Endothelial cell of umbilical vein (primary cell): ENCODE results near the gene CPHXL2. TPM values are rescaled to one million over a fixed set of nuclear protein-coding genes. Genes with fewer than 3 reads are reported as not detected.

Source experiments
- BruUV-seq: library from RNA; stranded (reverse); fragments of 400-500 nt; replicated peaks from 2 replicates; lab custom pipeline; 2021; lab: Mats Ljungman, UMichigan
- CTCF ChIA-PET: fragments of 300-600, 350-600 bp; sonication (Branson Sonifier 250); formaldehyde crosslinking; loops from one replicate; lab custom pipeline; 2021; ENCODE audit warnings: antibody characterized with exemption, inconsistent platforms; lab: Charles Lee
- POLR2A ChIA-PET: fragments of 300-600, 350-600 bp; sonication (Branson Sonifier 250); formaldehyde crosslinking; loops from one replicate; lab custom pipeline; 2021; ENCODE audit warnings: antibody characterized with exemption, inconsistent platforms; lab: Charles Lee
- DNase-seq: peaks from one replicate; pipeline ENCODE4 v3.0.0-alpha.2; 2011; ENCODE audit warnings: low read depth, low spot score
- FAIRE-seq: peaks from 2 replicates; lab custom pipeline; 2011; peaks lifted over from hg19 to GRCh38; lab: Jason Lieb, UNC
- H2AFZ ChIP-seq: 2 replicates; pipeline ENCODE4 v1.6.0; 2012; ENCODE audit warnings: low read depth, low read length, control low read depth, inconsistent platforms
- H3K27ac ChIP-seq: 2 replicates; pipeline ENCODE4 v1.5.1; 2011; ENCODE audit warnings: low read depth, mild to moderate bottlenecking, control low read depth, low read length, moderate library complexity; ENCODE audit not compliant: insufficient read depth
- H3K27me3 ChIP-seq, 2 experiments: 2 replicates each; pipeline versions ENCODE4 v1.6.0 to v1.6.1; 2011; ENCODE audit warnings: low read length in 2 of 2, mixed read lengths in 1 of 2; ENCODE audit not compliant: control insufficient read depth in 2 of 2, insufficient read depth in 2 of 2
- H3K36me3 ChIP-seq, 2 experiments: 2 replicates in 1 of 2; 3 replicates in 1 of 2; pipeline ENCODE4 v1.5.1; 2011; ENCODE audit warnings: low read length in 2 of 2, mild to moderate bottlenecking in 1 of 2, moderate library complexity in 1 of 2; ENCODE audit not compliant: control insufficient read depth in 2 of 2, insufficient read depth in 2 of 2; ENCODE audit errors: extremely low read depth in 1 of 2
- H3K4me1 ChIP-seq: 3 replicates; pipeline ENCODE4 v1.5.1; 2011; ENCODE audit warnings: mild to moderate bottlenecking, low read length; ENCODE audit not compliant: control insufficient read depth, insufficient read depth; ENCODE audit errors: extremely low read depth
- H3K4me2 ChIP-seq: 2 replicates; pipeline ENCODE4 v1.6.1; 2011; ENCODE audit warnings: low read length, control low read depth, mixed read lengths; ENCODE audit not compliant: insufficient read depth
- H3K4me3 ChIP-seq, 3 experiments: fragments of 200-600 bp in 1 of 3; sonication (generic), shearing (Covaris generic) in 1 of 3; replicated peaks in 1 of 3; 2 replicates each; pipeline ENCODE4 v1.5.1; 2011 to 2016; ENCODE audit warnings: control low read depth in 3 of 3, low read length in 3 of 3, mild to moderate bottlenecking in 2 of 3, inconsistent platforms in 1 of 3, low read depth in 1 of 3, moderate library complexity in 1 of 3; ENCODE audit not compliant: insufficient read depth in 1 of 3
- H3K79me2 ChIP-seq: 2 replicates; pipeline ENCODE4 v1.6.0; 2012; ENCODE audit warnings: low read length, inconsistent platforms; ENCODE audit not compliant: control insufficient read depth, insufficient read depth
- H3K9ac ChIP-seq: replicated peaks from 2 replicates; pipeline ENCODE3; 2011; ENCODE audit warnings: low read length, control low read depth; ENCODE audit not compliant: insufficient read depth; ENCODE audit errors: extremely low read depth
- H3K9me1 ChIP-seq: replicated peaks from 3 replicates; pipeline ENCODE4 v1.6.0; 2011; ENCODE audit warnings: mild to moderate bottlenecking, low read length; ENCODE audit not compliant: control insufficient read depth, insufficient read depth; ENCODE audit errors: extremely low read depth
- H3K9me3 ChIP-seq: replicated peaks from 2 replicates; pipeline ENCODE4 v1.5.1; 2012; ENCODE audit warnings: low read length, inconsistent platforms; ENCODE audit not compliant: control insufficient read depth, insufficient read depth
- H4K20me1 ChIP-seq: replicated peaks from 2 replicates; pipeline ENCODE3; 2011; ENCODE audit warnings: mild to moderate bottlenecking, low read length; ENCODE audit not compliant: control insufficient read depth, insufficient read depth; ENCODE audit errors: extremely low read depth
- FOS ChIP-seq: IDR thresholded peaks from 2 replicates; pipeline ENCODE4 v1.6.1; 2011; ENCODE audit warnings: mild to moderate bottlenecking, low read length, moderate library complexity, borderline replicate concordance; ENCODE audit not compliant: insufficient read depth
- GATA2 ChIP-seq: IDR thresholded peaks from 2 replicates; pipeline ENCODE4 v1.7.0; 2011; ENCODE audit warnings: low read depth, mild to moderate bottlenecking, moderate library complexity, mixed read lengths, low read length; ENCODE audit not compliant: insufficient read length, insufficient read depth
- MYC ChIP-seq: IDR thresholded peaks from one replicate; pipeline ENCODE4 v1.6.1; 2011; ENCODE audit warnings: mild to moderate bottlenecking, low read depth, low read length
- dilution Hi-C: fragments of 300-500 bp; cut with MboI; formaldehyde crosslinking; loops from one replicate; pipeline ENCODE4 v1.15.0; 2019; ENCODE audit warnings: low sequenced_read_pairs; ENCODE audit not compliant: extremely low pct_ligation_motif_present
- intact Hi-C: fragments of 100-400 bp; cut with micrococcal nuclease; formaldehyde crosslinking; loops from one replicate; pipeline ENCODE4 v1.10.0; 2022
- polyA plus RNA-seq, 4 experiments: library from polyadenylated mRNA; depleted of rRNA in 3 of 4; stranded (reverse) in 3 of 4; unstranded in 1 of 4; fragments of >200 nt; gene quantifications; 2 replicates each; pipeline versions ENCODE4 v1.2.1 to v1.2.3, GENCODE V29; 2011 to 2012; ENCODE audit warnings: missing spikeins in 1 of 4
- total RNA-seq: library from RNA; stranded (reverse); gene quantifications from 2 replicates; pipeline ENCODE4 v1.2.3, GENCODE V29; 2021

CPHXL2 gene
- total and polyA plus RNA-seq, 2 donors (not counting 3 experiments of a cell fraction or from before 2014, with no cell fraction given): not detected

DNA sequence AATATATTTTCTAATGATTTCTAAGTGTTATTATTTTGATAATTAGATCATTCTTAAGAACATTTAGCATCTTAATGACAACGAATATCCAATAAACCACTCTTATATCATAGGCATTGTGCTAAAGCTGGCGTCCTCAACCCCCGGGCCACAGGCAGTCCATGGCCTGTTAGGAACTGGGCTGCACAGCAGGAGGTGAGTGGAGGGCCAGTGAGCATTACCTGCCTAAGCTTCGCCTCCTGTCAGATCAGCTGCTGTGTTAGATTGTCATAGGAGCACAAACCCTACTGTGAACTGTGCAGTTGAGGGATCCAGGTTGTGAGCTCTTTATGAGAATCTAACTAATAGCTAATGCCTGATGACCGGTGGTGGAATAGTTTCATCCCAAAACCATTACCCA, 20.8 kb upstream of the CPHXL2 start:
- H3K27ac ChIP-seq: no peak overlapping the region
- H3K36me3 ChIP-seq: no peaks in the 10 kb centered on the region
- no peaks in the 10 kb centered on the region for H3K9me1 ChIP-seq
- no peaks in the 10 kb centered on the region for H3K79me2 ChIP-seq
- H4K20me1 ChIP-seq: no peaks in the 10 kb centered on the region
- dilution Hi-C loops: no loop called here
- H3K9me3 ChIP-seq: no peaks in the 10 kb centered on the region
- CTCF ChIA-PET: no interaction called here
- POLR2A ChIA-PET: interaction anchor here (0.6 kb wide), 1 partner anchor 208 kb away, joined by 6 read pairs; no protein-coding TSS in a partner anchor
- intact Hi-C loops: no loop called here
- no peaks in the 10 kb centered on the region for H3K27me3 ChIP-seq
- H3K4me2 ChIP-seq: no peak overlapping the region
- H3K9ac ChIP-seq: no peak overlapping the region
- DNase-seq (no peak), FAIRE-seq (no peak)
- no peak overlapping the region for H3K4me3 ChIP-seq
- no peaks in the 10 kb centered on the region for H3K4me1 ChIP-seq
- BruUV-seq: no TSS peak
- H2AFZ ChIP-seq: no peak overlapping the region
- no peak for TF ChIP-seq FOS

DNA sequence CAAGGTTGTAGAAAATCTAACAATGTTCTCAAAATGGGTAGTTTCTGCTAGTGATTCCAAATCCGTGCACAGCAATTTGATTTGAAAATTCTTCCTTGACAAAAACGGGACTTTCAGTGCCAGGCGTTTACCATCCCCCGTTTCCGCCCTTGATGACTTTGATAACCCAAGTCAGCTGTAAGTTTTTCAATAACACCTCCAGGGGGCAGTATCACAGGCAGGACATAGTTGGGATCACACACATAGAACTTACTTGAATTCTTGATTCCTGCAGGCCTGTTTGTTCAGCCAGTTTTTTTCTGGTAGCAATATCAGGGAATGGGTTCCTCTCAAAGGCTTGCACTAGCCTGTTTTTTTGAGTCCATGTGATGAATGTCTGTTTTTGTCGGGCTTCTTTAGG, 18.9 kb upstream of the CPHXL2 start:
- H3K4me1 ChIP-seq: no peaks in the 10 kb centered on the region
- H3K9me3 ChIP-seq: no peaks in the 10 kb centered on the region
- ChIA-PET CTCF (no interaction called here), POLR2A (no interaction called here)
- H3K4me2 ChIP-seq: no peak overlapping the region
- H3K27me3 ChIP-seq: no peaks in the 10 kb centered on the region
- H3K36me3 ChIP-seq: no peaks in the 10 kb centered on the region
- FAIRE-seq (no peak), DNase-seq (no peak)
- intact Hi-C loops: no loop called here
- no peaks in the 10 kb centered on the region for H3K79me2 ChIP-seq
- H3K27ac ChIP-seq: no peak overlapping the region
- H3K4me3 ChIP-seq: no peak overlapping the region
- peak; percentile 18 for TF ChIP-seq GATA2
- no peak for TF ChIP-seq MYC
- TF ChIP-seq FOS: no peak
- dilution Hi-C loops: no loop called here
- H2AFZ ChIP-seq: no peak overlapping the region
- H3K9ac ChIP-seq: no peak overlapping the region
- no peaks in the 10 kb centered on the region for H3K9me1 ChIP-seq
- no TSS peak for BruUV-seq
- no peaks in the 10 kb centered on the region for H4K20me1 ChIP-seq
